ENCODE results near the gene AASDH. TPM values are rescaled to one million over a fixed set of nuclear protein-coding genes. Genes with fewer than 3 reads are reported as not detected.

Gene AASDH
- total and polyA plus RNA-seq, 12 donors = 2.0 to 8.7 (median 6.2) TPM

GRCh38 chr4:56324011-56324610 lies 63.2 kb downstream of the AASDH start:
- 79 to 80% methylated on average over 8 of the region's 8 CpGs for WGBS, 2 donors
- H3K36me3 ChIP-seq = no peaks in the 10 kb centered on the region

GRCh38 chr4:56323327-56323726 lies 64.0 kb downstream of the AASDH start:
- 83 to 92% methylated on average over 10 of the region's 10 CpGs for WGBS, 2 donors
- no peak overlapping the region for H3K4me3 ChIP-seq
- no peaks in the 10 kb centered on the region for H3K4me1 ChIP-seq
- no peaks in the 10 kb centered on the region for H3K36me3 ChIP-seq
- TF ChIP-seq CTCF (IDR thresholded peaks at IDR 0.05) = no peak
- intact Hi-C loops (cut with DNase I) = no loop called here
- ATAC-seq (no peak), DNase-seq (no peak)
- no peaks in the 10 kb centered on the region for H3K27me3 ChIP-seq
- H3K9me3 ChIP-seq = no peaks in the 10 kb centered on the region
- no peak overlapping the region for H3K27ac ChIP-seq

More at GRCh38 chr4:56324011-56324610, 63.2 kb downstream of the AASDH start:
- H3K4me1 ChIP-seq = no peaks in the 10 kb centered on the region
- H3K27me3 ChIP-seq = no peaks in the 10 kb centered on the region
- DNase-seq = no peak
- H3K27ac ChIP-seq = no peak overlapping the region
- no peak overlapping the region for H3K4me3 ChIP-seq
- intact Hi-C loops (cut with DNase I) = no loop called here
- no peak for TF ChIP-seq CTCF (IDR thresholded peaks at IDR 0.05)
- no peaks in the 10 kb centered on the region for H3K9me3 ChIP-seq
- no peak for ATAC-seq

GRCh38 chr4:56321251-56321650 lies 66.0 kb downstream of the AASDH start:
- Histone ChIP-seq H3K27me3 (no peaks in the 10 kb centered on the region), H3K4me3 (no peak overlapping the region), H3K27ac (no peak overlapping the region), H3K9me3 (no peaks in the 10 kb centered on the region), H3K4me1 (no peaks in the 10 kb centered on the region), H3K36me3 (no peaks in the 10 kb centered on the region)
- DNase-seq (no peak), ATAC-seq (no peak)
- TF ChIP-seq CTCF (IDR thresholded peaks at IDR 0.05) = no peak
- WGBS, 2 donors = 65 to 74% methylated on average over 1 of the region's 1 CpG
- intact Hi-C loops (cut with DNase I) = no loop called here

GRCh38 chr4:56320293-56320692 lies 67.0 kb downstream of the AASDH start:
- no peak for ATAC-seq
- no peak for DNase-seq
- TF ChIP-seq CTCF (IDR thresholded peaks at IDR 0.05) = no peak
- WGBS, 2 donors = 95 to 96% methylated on average over 5 of the region's 5 CpGs
- no peaks in the 10 kb centered on the region for H3K27me3 ChIP-seq
- no peaks in the 10 kb centered on the region for H3K36me3 ChIP-seq
- H3K9me3 ChIP-seq = no peaks in the 10 kb centered on the region
- intact Hi-C loops (cut with DNase I) = no loop called here
- no peaks in the 10 kb centered on the region for H3K4me1 ChIP-seq
- H3K27ac ChIP-seq = no peak overlapping the region
- H3K4me3 ChIP-seq = no peak overlapping the region

Data from heart right ventricle (tissue), 16 donors.